Stimulated activated CD4-positive, alpha-beta T cell treated with anti-CD3 and anti-CD28 coated beads, Interleukin-4, amount 100 ng/mL, for 48 hours (primary cell): ENCODE data around the gene PLXNB3.

Source experiments
- DNase-seq, 2 donors: peaks; one replicate each; pipeline ENCODE4 v3.0.0-alpha.2; 2020; ENCODE audit warnings: low read depth in 2 of 2

Gene PLXNB3

GRCh38 chrX:153755136-153755535 lies 8.9 kb upstream of the PLXNB3 start:
- DNase-seq: no peak

DNA sequence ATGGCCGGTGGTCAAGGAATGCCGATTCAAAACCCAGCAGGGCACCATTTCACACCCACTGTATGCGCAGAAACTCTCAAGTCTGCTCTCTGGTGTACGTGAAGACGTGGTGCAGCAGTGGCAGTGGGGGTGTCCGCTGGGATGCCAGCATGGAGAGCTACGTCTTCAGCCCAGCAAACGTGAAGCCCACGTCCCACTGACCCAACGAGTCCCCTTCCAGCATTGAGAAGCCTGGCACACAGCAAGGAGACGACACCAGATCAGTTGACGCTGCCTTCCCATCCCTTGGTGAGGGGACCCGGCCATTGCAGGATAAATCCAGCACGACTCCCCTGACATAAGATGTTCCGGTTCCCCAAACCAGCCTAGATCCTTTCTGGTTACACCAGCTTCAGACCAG lies 2.2 kb upstream of the PLXNB3 start:
- no peak for DNase-seq

- DNase-seq: no peak
Observed at GRCh38 chrX:153762626-153763173, 1.3 kb upstream of the PLXNB3 start.

GRCh38 chrX:153763298-153763932 lies 634 bp upstream of the PLXNB3 start:
- DNase-seq: no peak

DNA sequence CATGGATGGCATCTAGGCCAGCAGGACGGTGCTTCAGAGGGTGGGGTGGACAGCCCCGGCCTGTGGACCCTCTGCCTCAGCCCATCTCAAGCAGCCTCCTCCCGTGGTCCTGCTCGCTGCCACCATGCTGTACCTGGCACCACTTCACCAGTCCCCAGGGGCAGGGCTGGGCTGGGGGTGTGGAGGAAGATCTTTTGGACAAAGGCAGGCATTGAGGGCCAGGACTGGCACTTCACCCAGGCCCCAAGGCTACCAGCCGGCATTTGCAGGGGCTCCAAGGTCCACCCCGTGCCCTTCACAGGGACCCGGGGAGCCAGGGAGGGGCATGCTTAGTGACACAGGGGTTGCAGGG lies 713 bp downstream of the PLXNB3 start:
- DNase-seq: no peak

- DNase-seq: no peak
Observed at GRCh38 chrX:153765138-153766079, 1.4 kb downstream of the PLXNB3 start.

DNA sequence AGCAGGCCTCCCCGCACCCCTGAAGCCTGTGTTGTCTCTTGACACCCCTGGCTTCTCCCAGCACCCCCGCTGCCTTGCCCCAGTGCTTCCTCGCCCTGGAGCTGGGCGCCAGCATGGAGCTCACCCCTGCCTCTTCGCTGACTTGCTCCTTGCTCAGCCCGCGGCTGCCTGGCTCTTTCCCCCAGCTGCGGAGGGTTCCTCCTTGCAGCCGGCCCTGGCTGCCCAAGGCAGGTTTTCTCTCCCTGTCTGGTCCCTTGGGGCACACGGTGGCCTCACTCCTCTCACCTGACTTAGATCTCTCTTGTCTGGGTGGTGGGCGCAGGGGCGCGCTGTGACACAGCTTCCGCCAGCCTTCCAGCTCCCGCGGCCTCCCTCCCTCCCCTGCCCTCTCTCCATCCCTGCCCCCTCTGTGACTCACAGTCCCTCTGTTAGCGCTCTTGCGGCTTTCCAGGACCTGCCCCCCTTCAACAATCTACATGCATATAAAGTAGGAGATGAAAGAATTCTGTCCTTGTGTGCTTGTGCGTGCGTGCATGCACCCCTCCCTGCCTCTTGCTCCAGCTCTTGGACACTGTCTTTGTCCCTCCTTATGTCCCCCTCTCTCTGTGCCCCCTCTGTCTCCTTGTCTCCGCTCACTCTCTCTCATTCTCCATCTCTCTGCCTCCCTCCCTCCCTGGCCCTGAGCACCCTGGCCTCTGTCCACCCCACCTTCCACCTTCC lies 2.2 kb downstream of the PLXNB3 start:
- DNase-seq: peak in 1 of 2 donors; percentile 30

DNA sequence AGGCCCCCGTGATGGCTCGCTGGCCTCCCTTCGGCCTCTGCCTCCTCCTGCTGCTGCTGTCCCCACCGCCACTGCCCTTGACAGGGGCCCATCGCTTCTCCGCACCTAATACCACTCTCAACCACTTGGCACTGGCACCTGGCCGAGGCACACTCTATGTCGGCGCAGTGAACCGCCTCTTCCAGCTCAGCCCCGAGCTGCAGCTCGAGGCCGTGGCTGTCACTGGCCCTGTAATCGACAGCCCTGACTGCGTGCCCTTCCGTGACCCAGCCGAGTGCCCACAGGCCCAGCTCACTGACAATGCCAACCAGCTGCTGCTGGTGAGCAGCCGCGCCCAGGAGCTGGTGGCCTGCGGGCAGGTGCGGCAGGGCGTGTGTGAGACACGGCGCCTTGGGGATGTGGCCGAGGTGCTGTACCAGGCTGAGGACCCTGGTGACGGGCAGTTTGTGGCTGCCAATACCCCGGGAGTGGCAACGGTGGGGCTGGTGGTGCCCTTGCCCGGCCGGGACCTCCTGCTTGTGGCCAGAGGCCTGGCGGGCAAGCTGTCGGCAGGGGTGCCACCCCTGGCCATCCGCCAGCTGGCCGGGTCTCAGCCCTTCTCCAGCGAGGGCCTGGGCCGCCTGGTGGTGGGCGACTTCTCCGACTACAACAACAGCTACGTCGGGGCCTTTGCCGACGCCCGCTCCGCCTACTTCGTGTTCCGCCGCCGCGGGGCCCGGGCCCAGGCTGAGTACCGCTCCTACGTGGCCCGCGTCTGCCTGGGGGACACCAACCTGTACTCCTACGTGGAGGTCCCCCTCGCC lies 3.0 kb downstream of the PLXNB3 start:
- no peak for DNase-seq

DNA sequence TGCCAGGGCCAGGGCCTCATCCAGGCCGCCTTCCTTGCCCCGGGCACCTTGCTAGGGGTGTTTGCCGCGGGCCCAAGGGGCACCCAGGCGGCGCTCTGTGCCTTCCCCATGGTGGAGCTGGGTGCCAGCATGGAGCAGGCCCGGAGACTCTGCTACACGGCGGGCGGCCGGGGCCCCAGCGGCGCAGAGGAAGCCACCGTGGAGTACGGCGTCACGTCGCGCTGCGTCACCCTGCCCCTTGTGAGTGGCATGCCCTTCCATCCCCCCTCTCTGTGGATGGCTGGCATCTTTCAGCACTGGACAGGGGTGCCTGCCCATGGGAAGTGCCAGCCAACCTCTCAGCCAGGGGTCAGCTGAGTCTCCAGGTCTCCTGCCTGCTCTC lies 3.6 kb downstream of the PLXNB3 start:
- DNase-seq: no peak

GRCh38 chrX:153768311-153769157 lies 4.5 kb downstream of the PLXNB3 start:
- DNase-seq: no peak

GRCh38 chrX:153769158-153769864 lies 5.3 kb downstream of the PLXNB3 start:
- DNase-seq: no peak

DNA sequence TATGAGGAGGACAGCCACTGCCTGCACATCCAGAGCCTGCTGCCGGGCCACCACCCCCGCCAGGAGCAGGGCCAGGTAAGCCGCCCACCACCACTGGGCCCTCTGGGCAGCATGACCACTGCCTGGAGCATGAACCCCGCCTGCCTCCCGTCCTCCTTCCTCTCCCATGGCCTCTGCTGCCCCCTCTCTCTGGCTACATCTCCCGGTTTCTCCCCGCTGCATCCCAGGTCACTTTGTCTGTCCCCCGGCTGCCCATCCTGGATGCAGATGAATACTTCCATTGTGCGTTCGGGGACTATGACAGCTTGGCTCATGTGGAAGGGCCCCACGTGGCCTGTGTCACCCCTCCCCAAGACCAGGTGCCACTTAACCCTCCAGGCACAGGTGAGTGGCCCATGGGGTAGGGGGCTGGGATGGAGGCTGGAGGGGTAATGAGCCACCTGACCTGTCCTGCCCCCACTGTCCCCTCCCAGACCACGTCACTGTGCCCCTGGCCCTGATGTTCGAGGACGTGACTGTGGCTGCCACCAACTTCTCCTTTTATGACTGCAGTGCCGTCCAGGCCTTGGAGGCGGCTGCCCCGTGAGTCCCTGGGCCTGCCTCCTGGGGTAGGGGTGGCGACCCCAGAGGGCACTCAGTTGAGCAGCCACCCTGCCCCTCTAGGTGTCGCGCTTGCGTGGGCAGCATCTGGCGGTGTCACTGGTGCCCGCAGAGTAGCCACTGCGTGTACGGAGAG lies 6.0 kb downstream of the PLXNB3 start:
- no peak for DNase-seq

- no peak for DNase-seq
Observed at GRCh38 chrX:153770601-153771414, 6.8 kb downstream of the PLXNB3 start.

DNA sequence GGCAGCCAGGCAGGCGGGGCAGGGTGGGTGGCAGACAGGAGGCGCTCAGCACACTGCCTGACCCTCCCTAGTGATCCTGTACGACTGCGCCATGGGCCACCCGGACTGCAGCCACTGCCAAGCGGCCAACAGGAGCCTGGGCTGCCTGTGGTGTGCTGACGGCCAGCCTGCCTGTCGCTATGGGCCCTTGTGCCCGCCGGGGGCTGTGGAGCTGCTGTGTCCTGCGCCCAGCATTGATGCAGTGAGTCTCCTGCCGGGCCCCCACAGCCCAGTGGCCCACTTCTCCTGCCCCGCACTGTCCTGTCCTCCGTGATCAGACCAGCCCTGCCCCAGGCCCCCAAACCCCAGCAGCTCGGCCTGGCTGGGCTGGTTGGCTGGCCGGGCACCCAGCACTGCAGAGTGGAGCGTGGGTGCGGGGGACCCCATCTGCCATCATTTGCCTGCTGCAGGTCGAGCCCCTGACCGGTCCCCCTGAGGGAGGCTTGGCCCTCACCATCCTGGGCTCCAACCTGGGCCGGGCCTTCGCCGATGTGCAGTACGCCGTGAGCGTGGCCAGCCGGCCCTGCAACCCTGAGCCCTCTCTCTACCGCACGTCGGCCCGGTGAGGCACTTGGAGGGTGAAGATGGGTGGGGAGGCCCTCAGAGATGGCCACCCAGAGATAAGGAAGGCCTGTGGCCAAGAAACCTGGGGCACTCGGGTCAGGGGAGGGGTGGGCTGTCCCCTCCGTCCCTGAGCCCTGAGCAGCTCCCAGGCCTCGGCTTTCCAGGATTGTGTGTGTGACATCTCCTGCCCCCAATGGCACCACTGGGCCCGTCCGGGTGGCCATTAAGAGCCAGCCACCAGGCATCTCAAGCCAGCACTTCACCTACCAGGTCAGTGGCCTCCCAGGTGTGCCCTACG lies 7.6 kb downstream of the PLXNB3 start:
- DNase-seq: no peak

GRCh38 chrX:153772316-153773217 lies 8.5 kb downstream of the PLXNB3 start:
- DNase-seq: no peak

DNA sequence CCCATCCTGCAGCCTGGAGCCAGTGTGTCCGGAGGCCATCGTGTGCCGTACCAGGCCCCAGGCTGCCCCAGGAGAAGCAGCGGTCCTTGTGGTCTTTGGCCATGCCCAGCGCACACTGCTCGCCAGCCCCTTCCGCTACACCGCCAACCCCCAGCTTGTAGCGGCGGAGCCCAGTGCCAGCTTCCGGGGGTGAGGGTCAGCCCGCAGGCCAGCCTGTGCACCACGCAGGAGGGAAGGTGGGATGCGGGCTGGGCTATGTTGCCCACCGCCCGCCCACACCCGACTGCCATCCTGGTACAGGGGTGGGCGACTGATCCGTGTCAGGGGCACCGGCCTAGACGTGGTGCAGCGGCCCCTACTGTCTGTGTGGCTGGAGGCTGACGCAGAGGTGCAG lies 9.2 kb downstream of the PLXNB3 start:
- no peak for DNase-seq
